Smooth muscle cell of the brain vasculature (primary cell): ENCODE results near the gene KAZN.

Experiments
- DNase-seq: peaks from one replicate; pipeline ENCODE4 v3.0.0-alpha.2; 2012; ENCODE audit warnings: low read depth, low spot score

Gene KAZN

GRCh38 chr1:14742181-14742980 is 143.9 kb downstream of the KAZN start:
- peak; percentile 35 for DNase-seq

GRCh38 chr1:14743368-14743767 is 144.9 kb downstream of the KAZN start:
- DNase-seq: no peak

- DNase-seq: no peak
These were observed 146.7 kb downstream of the KAZN start for GRCh38 chr1:14745001-14745720.

- no peak for DNase-seq
These were observed 147.3 kb downstream of the KAZN start for GRCh38 chr1:14745789-14746188.

GRCh38 chr1:14746393-14746792 is 147.9 kb downstream of the KAZN start:
- no peak for DNase-seq

DNA sequence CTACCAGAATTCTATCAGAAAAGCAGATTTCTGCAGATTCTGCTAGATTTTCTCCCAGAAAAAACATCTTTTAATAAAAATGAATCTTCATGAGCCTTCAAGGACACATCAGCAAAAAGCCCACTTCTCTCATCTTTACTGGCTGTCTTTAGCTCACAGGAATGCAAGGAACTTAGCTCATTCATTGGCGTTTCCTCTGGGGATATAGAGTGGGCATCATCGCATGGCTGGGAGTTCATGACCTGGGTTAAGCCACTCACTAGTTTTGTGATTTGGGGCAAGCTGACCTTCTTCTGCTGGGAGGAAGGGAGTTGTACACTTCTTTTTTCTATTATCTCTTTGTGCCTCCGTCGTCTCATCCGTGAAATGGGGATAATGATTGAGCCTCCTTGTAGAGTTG is 149.7 kb downstream of the KAZN start:
- no peak for DNase-seq

- no peak for DNase-seq
These were observed 150.5 kb downstream of the KAZN start for GRCh38 chr1:14748977-14749376.

- no peak for DNase-seq
These were observed 152.0 kb downstream of the KAZN start for GRCh38 chr1:14750490-14750889.

GRCh38 chr1:14755518-14756252 is 157.2 kb downstream of the KAZN start:
- DNase-seq: no peak

GRCh38 chr1:14756589-14757285 is 158.3 kb downstream of the KAZN start:
- DNase-seq: no peak

DNA sequence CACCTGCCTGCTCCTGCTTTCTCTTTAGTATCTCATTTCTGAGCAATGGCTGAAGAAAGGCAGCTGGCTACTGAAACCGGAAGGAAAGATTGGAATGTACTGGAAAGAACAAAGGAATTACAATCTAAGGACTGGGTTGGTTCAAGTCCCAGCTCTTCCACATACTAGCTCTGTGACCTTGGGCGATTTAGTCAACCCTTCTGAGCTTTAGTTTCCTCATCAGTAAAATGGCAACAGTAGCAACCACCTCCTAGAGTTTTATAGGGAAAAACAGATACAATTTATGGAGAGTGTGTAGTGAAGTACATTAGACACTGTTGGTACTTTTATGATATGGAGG is 158.8 kb downstream of the KAZN start:
- DNase-seq: no peak

DNA sequence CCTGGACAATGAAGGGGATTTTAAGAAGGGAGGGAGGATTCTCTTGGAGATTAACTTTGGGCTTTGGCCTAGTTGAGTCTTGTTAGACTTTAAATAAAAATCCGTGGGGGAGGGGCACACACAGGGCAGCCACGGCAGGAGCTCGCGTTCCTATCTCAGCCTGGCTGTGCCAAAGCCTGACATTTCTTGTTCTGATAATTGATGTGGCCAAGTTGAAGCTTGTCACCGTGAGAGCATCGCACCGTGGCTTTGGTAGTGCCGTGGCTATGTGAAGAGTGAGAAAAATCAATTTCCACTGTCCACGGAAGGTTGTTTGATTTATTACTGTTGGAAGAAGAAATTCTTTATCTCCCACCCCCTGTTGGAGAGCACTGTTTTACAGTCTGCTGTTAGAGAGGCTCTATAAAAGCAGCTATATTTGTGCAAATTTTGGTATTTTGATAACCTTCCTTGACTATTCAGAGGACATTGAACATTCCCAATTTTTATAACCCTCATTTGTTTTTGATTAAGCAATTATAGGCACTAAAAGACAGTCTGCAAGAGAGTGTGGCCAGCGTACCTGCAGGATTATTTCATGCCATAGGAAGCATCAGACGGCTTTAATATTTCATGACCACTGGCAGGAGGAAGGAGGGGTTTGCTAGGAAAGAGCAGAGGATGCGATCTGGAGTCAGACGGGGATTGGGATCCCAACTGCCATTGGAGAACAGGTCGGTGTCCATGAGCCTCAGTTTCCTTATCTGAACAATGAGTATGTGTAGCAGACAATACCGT is 160.7 kb downstream of the KAZN start:
- no peak for DNase-seq

DNA sequence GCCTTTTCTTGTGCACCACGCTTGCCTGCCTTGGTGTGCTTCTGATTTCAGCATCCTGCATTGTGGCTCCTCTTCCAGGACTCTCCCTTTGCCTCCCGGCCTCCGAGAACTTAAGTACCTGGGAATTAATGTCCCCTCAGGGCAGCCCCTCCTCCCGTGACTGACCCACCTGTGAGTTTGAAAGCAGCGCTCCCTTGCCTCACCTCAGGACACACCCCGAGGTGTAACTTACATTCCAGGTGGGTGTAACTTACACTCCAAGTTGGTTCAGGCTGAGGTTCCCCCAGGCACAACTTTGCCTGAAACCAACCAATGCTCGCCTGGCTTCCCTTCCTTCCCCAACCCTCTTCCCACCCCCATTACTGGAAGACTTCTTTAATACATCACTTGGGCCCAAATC is 161.4 kb downstream of the KAZN start:
- DNase-seq: no peak

- no peak for DNase-seq
These were observed 162.3 kb downstream of the KAZN start for GRCh38 chr1:14760780-14761179.

- DNase-seq: no peak
These were observed 163.0 kb downstream of the KAZN start for GRCh38 chr1:14761291-14762153.

DNA sequence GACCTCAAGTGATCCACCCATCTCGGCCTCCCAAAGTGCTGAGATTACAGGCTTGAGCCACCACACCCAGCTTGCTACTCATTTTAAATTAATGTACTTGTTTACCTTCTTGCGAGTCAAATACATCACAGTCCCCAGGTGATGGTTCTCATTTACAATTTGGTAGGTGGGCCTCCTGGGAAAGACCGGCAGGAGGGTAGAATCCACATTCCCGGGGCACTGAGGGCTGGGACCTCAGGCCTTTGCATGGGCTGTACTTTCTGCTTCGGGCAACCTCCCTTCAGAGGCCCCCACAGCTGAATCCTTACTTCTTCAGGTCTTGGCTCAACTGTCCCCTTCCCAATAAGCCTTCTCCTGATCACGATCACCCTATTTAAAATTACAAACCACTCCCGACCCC is 165.5 kb downstream of the KAZN start:
- no peak for DNase-seq

GRCh38 chr1:14765773-14766172 is 167.3 kb downstream of the KAZN start:
- no peak for DNase-seq

DNA sequence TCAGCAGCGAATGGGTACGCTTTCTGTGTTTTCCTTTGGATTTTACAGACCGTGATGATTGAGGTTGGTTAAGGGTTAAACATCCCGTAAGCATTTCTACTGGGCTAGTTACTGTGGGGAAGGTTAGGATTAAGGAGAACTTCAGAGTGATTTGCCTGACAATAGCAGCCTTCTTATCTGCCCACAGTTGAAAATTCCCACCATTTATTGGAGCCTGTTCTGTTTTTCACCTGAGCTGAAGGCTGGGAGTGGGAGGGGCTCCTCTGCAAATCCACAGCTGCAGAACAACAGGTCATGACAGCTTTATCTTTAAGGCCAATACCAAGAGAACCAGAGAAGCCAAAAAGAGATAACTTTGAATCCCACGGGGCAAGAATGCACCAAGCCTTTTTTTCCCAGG is 168.6 kb downstream of the KAZN start:
- no peak for DNase-seq

- DNase-seq: no peak
These were observed 170.3 kb downstream of the KAZN start for GRCh38 chr1:14768582-14769304.
